ENCODE data around the gene CD180. TPM values are rescaled to one million over a fixed set of nuclear protein-coding genes. Genes with fewer than 3 reads are reported as not detected.

Gene CD180
- total RNA-seq, 4 donors from 2014 or later, result 0.27 to 2.2 (median 1.2) TPM; not detected in 1

DNA sequence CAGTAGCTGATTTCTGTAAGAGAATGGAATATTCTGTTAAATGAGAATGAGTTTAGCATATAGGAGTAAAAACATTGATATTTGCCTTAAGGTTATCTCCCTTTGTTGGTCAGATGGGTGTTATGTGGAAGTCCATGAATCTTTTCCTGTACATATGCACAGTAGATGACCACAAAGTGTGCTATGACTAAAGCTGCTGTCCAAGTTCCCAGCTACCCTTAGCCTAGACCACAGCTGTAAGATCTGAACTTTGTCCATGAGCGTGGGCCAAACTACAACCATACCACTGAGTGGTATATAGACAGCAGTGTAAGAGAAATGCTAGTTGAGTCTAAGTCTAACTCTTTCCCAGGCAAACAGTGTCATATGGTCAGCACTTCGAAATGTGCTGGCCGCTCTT is 48.8 kb downstream of the CD180 start:
- TF ChIP-seq, protein P1, sequence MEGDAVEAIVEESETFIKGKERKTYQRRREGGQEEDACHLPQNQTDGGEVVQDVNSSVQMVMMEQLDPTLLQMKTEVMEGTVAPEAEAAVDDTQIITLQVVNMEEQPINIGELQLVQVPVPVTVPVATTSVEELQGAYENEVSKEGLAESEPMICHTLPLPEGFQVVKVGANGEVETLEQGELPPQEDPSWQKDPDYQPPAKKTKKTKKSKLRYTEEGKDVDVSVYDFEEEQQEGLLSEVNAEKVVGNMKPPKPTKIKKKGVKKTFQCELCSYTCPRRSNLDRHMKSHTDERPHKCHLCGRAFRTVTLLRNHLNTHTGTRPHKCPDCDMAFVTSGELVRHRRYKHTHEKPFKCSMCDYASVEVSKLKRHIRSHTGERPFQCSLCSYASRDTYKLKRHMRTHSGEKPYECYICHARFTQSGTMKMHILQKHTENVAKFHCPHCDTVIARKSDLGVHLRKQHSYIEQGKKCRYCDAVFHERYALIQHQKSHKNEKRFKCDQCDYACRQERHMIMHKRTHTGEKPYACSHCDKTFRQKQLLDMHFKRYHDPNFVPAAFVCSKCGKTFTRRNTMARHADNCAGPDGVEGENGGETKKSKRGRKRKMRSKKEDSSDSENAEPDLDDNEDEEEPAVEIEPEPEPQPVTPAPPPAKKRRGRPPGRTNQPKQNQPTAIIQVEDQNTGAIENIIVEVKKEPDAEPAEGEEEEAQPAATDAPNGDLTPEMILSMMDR (IDR thresholded peaks at IDR 0.05), result no peak
- TF ChIP-seq POLR2AphosphoS5 (IDR thresholded peaks at IDR 0.05) (no peak), EP300 (IDR thresholded peaks at IDR 0.05) (no peak), POLR2A (IDR thresholded peaks at IDR 0.05) (no peak)
- peaks cover 7 to 81% of the 10 kb centered on the region in 2 donors for H3K36me3 ChIP-seq
- no peaks in the 10 kb centered on the region for H3K9me3 ChIP-seq
- 100% methylated on average over 1 to 3 of the region's 3 CpGs for WGBS, 2 donors (ENCODE audit: low coverage in 1 of 2)
- no peaks in the 10 kb centered on the region for H3K27me3 ChIP-seq
- no peak overlapping the region for H3K27ac ChIP-seq
- H3K4me1 ChIP-seq, result peaks cover 0 to 6% (median 0%) of the 10 kb centered on the region in 3 donors
- ATAC-seq, result no peak
- H3K4me3 ChIP-seq, result no peak overlapping the region

DNA sequence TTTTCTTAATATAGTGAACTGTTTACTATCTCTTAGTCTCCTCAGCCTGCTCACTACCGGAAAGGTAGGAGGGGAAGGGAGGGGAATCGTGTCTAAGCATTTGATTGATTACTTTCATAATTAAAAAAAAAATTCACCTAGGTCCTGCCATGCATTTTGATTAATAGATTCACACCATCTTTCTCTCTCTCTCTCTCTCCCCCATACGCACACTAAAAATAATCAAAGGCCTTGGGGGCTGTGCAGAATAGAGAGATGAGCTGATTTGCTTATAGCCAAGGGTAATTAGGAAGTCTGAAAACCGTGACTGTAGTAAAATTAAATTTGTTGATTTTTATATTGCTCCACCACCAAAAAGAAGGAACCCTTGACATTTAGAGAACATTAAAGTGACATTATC is 49.6 kb downstream of the CD180 start:
- 76 to 80% methylated on average over 3 of the region's 4 CpGs for WGBS, 2 donors (ENCODE audit: low coverage in 1 of 2)
- Histone ChIP-seq H3K27me3 (no peaks in the 10 kb centered on the region), H3K27ac (no peak overlapping the region), H3K4me1 (peaks cover 0 to 6% (median 0%) of the 10 kb centered on the region in 3 donors), H3K9me3 (no peaks in the 10 kb centered on the region), H3K36me3 (peaks cover 5 to 81% of the 10 kb centered on the region in 2 donors), H3K4me3 (no peak overlapping the region)
- no peak for ATAC-seq
- TF ChIP-seq, protein P1 (IDR thresholded peaks at IDR 0.05), result no peak
- no peak for TF ChIP-seq POLR2AphosphoS5 (IDR thresholded peaks at IDR 0.05)
- no peak for TF ChIP-seq POLR2A (IDR thresholded peaks at IDR 0.05)
- TF ChIP-seq EP300 (IDR thresholded peaks at IDR 0.05), result no peak

DNA sequence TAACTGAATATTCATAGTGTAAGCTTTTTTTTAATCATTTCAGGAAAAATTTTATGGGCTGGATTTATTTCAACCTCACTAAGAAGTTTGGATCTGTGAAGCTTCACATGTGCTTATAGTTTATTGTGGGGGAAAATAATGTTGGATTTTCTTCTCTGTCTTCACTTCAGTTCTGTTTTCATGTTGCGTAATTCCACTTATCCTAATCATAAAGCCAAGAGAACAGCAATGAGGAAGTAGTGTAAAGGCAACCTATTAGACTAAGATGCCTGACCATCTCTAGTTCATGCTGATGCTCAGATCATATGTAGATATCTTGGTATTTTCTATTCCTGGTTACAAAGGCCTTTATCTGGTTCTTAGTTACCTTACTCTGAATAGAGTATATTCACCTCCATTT is 50.0 kb downstream of the CD180 start:
- H3K4me3 ChIP-seq, result no peak overlapping the region
- no peaks in the 10 kb centered on the region for H3K27me3 ChIP-seq

DNA sequence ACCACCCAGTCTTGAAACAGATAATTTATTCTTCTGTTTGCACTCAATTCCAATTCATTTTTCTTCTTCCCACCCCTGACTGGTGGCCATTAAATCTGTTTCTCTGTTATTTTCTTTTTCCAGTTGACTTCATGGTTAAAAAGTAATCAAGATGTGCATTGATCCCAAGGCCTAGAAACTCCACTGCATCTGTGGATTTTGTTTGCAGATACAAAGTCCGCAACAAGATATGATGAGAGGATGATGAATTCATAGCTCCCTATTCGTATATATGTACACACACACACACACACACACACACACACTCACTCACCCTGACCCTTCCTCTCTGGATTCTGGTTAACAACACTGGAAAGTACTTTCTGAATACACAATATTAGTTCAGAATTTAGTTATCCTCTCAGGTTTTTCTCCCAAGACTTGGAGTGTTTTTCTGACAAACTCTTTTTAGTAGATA is 52.4 kb downstream of the CD180 start:
- WGBS, 2 donors (ENCODE audit: low coverage in 1 of 2), result 88 to 92% methylated on average over 2 of the region's 2 CpGs
- peaks cover 5 to 62% of the 10 kb centered on the region in 2 donors for H3K36me3 ChIP-seq

More for the DNA sequence above, 50.0 kb downstream of the CD180 start:
- Histone ChIP-seq H3K27ac (no peak overlapping the region), H3K9me3 (no peaks in the 10 kb centered on the region), H3K36me3 (peaks cover 5 to 79% of the 10 kb centered on the region in 2 donors), H3K4me1 (peaks cover 0 to 6% (median 0%) of the 10 kb centered on the region in 3 donors)
- TF ChIP-seq, protein P1 (IDR thresholded peaks at IDR 0.05), result no peak
- TF ChIP-seq POLR2A (IDR thresholded peaks at IDR 0.05) (no peak), EP300 (IDR thresholded peaks at IDR 0.05) (no peak), POLR2AphosphoS5 (IDR thresholded peaks at IDR 0.05) (no peak)
- ATAC-seq, result no peak
- 88 to 100% methylated on average over 1 of the region's 1 CpG for WGBS, 2 donors (ENCODE audit: low coverage in 1 of 2)

DNA sequence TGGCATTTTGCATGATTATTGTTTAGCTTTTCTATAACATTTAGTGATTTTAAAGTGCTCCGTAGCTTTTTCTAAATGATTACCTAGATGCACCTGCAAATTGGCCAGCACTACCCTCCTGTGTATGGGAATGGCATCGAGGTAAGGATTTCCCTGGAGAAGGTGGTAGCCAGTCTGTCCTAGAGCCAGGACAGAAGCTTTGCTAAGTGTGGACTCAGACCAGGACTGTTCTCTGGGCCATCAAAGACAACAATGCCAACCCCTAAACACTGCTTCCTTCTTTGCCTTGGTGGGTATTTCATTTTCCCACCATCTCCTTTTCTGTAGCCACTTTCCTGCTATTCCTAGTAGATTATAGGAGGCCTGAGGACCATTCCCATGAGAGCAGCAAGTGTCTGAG is 53.0 kb downstream of the CD180 start:
- Histone ChIP-seq H3K36me3 (peaks cover 8 to 68% of the 10 kb centered on the region in 2 donors), H3K9me3 (no peaks in the 10 kb centered on the region), H3K27ac (no peak overlapping the region), H3K4me3 (no peak overlapping the region), H3K27me3 (no peaks in the 10 kb centered on the region), H3K4me1 (peaks cover 0 to 1% (median 0%) of the 10 kb centered on the region in 3 donors)
- no peak for ATAC-seq
- TF ChIP-seq POLR2A (IDR thresholded peaks at IDR 0.05), result no peak
- no peak for TF ChIP-seq POLR2AphosphoS5 (IDR thresholded peaks at IDR 0.05)
- TF ChIP-seq EP300 (IDR thresholded peaks at IDR 0.05), result no peak
- TF ChIP-seq, protein P1 (IDR thresholded peaks at IDR 0.05), result no peak
- WGBS, 2 donors (ENCODE audit: low coverage in 1 of 2), result 77 to 80% methylated on average over 1 to 2 of the region's 2 CpGs

More for the DNA sequence above, 52.4 kb downstream of the CD180 start:
- ATAC-seq, result no peak
- Histone ChIP-seq H3K4me1 (peaks cover 0 to 6% (median 0%) of the 10 kb centered on the region in 3 donors), H3K27ac (no peak overlapping the region), H3K4me3 (no peak overlapping the region), H3K27me3 (no peaks in the 10 kb centered on the region), H3K9me3 (no peaks in the 10 kb centered on the region)
- TF ChIP-seq POLR2A (IDR thresholded peaks at IDR 0.05) (no peak), EP300 (IDR thresholded peaks at IDR 0.05) (no peak), POLR2AphosphoS5 (IDR thresholded peaks at IDR 0.05) (no peak)
